Large intestine (tissue), 3 donors: ENCODE results near the gene KHDRBS1. TPM values are rescaled to one million over a fixed set of nuclear protein-coding genes. Genes with fewer than 3 reads are reported as not detected.
"Not testable (repeated sequence)": the region's sequence is repeated elsewhere in the genome, so short reads cannot be mapped to it uniquely, and the experiment has no call there.

Experiments used
- DNase-seq, 2 donors: peaks; one replicate each; pipeline versions ENCODE4 v3.0.0 to v3.0.0-alpha.2; 2013
- H3K27ac ChIP-seq: one replicate; pipeline ENCODE4 v1.5.1; 2013; ENCODE audit warnings: low read length
- H3K27me3 ChIP-seq: 2 replicates; pipeline ENCODE4 v1.6.1; 2013; ENCODE audit warnings: low read length; ENCODE audit not compliant: control insufficient read depth, insufficient read depth
- H3K36me3 ChIP-seq: 2 replicates; pipeline ENCODE4 v1.6.1; 2013; ENCODE audit warnings: low read length; ENCODE audit not compliant: control insufficient read depth, insufficient read depth
- H3K4me1 ChIP-seq: one replicate; pipeline ENCODE4 v1.6.1; 2013; ENCODE audit warnings: low read length; ENCODE audit not compliant: control insufficient read depth, insufficient read depth
- H3K4me3 ChIP-seq: one replicate; pipeline ENCODE4 v1.5.1; 2013; ENCODE audit warnings: low read length
- H3K9me3 ChIP-seq: one replicate; pipeline ENCODE4 v1.6.1; 2013; ENCODE audit warnings: mild to moderate bottlenecking, low read depth, low read length, moderate library complexity; ENCODE audit not compliant: control insufficient read depth
- WGBS: methylation state at CpG from one replicate; pipeline ENCODE4 v1.1.5; 2013; ENCODE audit warnings: low lambda C conversion rate; ENCODE audit not compliant: insufficient coverage; 5-methylcytosine and 5-hydroxymethylcytosine counted together
- polyA plus RNA-seq: library from polyadenylated mRNA; unstranded; fragments of 120-200 nt; gene quantifications from one replicate; pipeline ENCODE4 v1.2.1, GENCODE V29; 2013

The KHDRBS1 gene
- polyA plus RNA-seq, 1 donor: 130 TPM

DNA sequence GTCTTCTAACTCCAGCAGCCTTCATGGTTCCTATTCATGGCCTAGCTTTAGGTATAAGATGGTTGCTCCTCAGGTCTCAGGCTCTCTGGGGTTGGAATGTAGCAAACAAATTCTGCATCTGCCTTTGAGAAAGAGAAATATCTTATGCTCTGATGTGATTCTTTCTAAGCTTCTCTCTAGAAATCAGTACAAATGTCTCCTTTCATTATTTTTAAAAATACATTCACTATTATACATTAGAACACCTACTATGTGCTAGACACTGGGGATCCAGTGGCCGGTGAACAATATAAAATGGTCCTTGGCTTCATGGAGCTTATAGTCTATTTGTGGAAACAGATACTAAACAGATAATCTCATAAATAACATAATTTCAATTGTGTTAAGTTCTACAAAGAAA lies 42.9 kb downstream of the KHDRBS1 start:
- H3K4me3 ChIP-seq: no peak overlapping the region
- H3K36me3 ChIP-seq: peaks cover 75% of the 10 kb centered on the region
- no peak for DNase-seq
- WGBS: no CpG with 5 or more reads among the region's 1 CpG
- no peaks in the 10 kb centered on the region for H3K9me3 ChIP-seq
- H3K4me1 ChIP-seq: no peaks in the 10 kb centered on the region
- H3K27me3 ChIP-seq: no peaks in the 10 kb centered on the region
- H3K27ac ChIP-seq: no peak overlapping the region

DNA sequence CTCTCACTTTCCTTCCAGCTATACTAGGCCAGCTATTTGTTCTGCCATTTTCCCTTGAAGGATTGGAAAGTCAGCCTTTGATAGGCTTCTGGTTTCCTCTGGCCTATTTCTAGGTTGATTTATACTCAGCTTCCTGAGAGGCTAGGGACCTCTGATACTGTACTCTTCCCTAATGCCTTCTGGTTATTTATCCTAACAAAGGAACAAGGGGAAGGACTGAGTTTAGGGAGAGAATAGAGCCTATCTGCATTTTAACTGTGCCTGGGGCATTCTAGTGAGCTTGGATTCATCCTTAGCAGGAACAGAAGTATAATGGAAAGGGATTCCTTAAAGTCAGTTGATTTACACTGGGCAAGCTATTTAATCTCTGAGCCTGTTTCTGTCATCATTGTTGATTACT lies 47.2 kb downstream of the KHDRBS1 start:
- no peak overlapping the region for H3K4me3 ChIP-seq
- H3K9me3 ChIP-seq: no peaks in the 10 kb centered on the region
- H3K27ac ChIP-seq: no peak overlapping the region
- peaks cover 46% of the 10 kb centered on the region for H3K36me3 ChIP-seq
- DNase-seq: no peak
- no peaks in the 10 kb centered on the region for H3K27me3 ChIP-seq
- peaks cover 5% of the 10 kb centered on the region for H3K4me1 ChIP-seq

GRCh38 chr1:32062867-32063230 lies 49.2 kb downstream of the KHDRBS1 start:
- Histone ChIP-seq H3K27me3 (no peaks in the 10 kb centered on the region), H3K9me3 (no peaks in the 10 kb centered on the region), H3K27ac (peak overlapping the region; percentile 49), H3K4me3 (no peak overlapping the region), H3K36me3 (peaks cover 34% of the 10 kb centered on the region), H3K4me1 (peaks cover 12% of the 10 kb centered on the region)
- DNase-seq: no peak
- WGBS: no CpG with 5 or more reads among the region's 4 CpGs

- peak overlapping the region; percentile 49 for H3K27ac ChIP-seq
These were observed 49.6 kb downstream of the KHDRBS1 start for GRCh38 chr1:32063261-32063681.

GRCh38 chr1:32065613-32066488 lies 52.2 kb downstream of the KHDRBS1 start:
- Histone ChIP-seq H3K36me3 (peaks cover 11% of the 10 kb centered on the region), H3K4me1 (peaks cover 12% of the 10 kb centered on the region)
- not testable (repeated sequence) for DNase-seq, H3K4me3 ChIP-seq, H3K9me3 ChIP-seq, H3K27me3 ChIP-seq, H3K27ac ChIP-seq
- WGBS: no CpG with 5 or more reads among the region's 21 CpGs

More at GRCh38 chr1:32063261-32063681, 49.6 kb downstream of the KHDRBS1 start:
- no CpG with 5 or more reads among the region's 1 CpG for WGBS
- DNase-seq: peak; percentile 35 to 47
- Histone ChIP-seq H3K27me3 (no peaks in the 10 kb centered on the region), H3K9me3 (no peaks in the 10 kb centered on the region), H3K4me3 (no peak overlapping the region), H3K4me1 (peaks cover 12% of the 10 kb centered on the region), H3K36me3 (peaks cover 31% of the 10 kb centered on the region)

DNA sequence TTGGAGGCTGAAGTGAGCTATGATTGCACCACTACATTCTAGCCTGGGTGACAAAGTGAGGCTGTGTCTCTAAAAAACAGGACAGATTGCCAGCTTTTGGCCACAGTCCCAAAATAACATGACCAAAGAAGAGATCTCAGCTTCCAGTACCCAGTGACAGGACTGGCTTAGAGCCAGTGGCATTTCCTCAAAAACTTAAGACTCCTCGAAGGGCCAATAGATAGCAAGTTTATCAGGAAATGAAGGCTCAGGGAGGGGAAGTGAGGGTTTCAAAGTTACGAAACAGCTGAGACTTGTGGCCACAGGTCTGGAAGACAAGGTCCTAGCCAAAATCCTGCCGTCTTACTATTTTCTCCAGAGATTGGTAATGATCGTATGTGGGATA lies 52.8 kb downstream of the KHDRBS1 start:
- H3K36me3 ChIP-seq: peaks cover 6% of the 10 kb centered on the region
- no peaks in the 10 kb centered on the region for H3K9me3 ChIP-seq
- peaks cover 12% of the 10 kb centered on the region for H3K4me1 ChIP-seq
- WGBS: 55% methylated on average over 3 of the region's 4 CpGs
- H3K27me3 ChIP-seq: no peaks in the 10 kb centered on the region
- DNase-seq: peak; percentile 20 to 41
- H3K27ac ChIP-seq: no peak overlapping the region
- H3K4me3 ChIP-seq: no peak overlapping the region

DNA sequence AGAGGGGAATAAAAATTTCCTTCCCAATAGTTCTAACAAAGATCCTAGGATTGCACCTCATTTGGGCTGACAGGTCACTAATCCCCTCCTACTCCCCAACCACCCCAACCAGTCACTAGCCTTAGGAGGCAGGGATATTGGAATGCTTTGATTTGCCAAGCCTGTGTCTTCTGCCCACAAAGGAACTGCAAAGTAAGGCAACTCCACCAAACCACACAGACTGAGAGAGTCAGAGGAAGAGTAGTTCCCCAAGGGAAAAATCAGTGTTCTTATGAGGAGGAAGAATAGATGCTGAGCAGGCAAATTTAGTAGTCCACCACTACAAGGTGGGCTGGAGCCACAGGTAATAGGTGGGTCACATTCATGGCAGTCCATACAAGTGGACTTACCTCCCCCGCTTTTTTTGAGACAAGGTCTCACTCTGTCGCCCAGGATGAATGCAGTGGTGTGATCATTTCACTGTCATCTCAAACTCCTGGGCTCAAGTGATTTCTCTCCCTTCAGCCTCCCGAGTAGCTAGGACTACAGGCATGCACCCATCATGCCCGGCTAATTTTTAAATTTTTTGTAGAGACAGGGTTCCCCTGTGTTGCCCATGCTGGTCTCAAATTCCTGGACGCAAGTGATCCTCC lies 55.4 kb downstream of the KHDRBS1 start:
- Histone ChIP-seq H3K27ac (no peak overlapping the region), H3K36me3 (no peaks in the 10 kb centered on the region), H3K4me3 (no peak overlapping the region), H3K27me3 (no peaks in the 10 kb centered on the region), H3K9me3 (peaks cover 4% of the 10 kb centered on the region), H3K4me1 (peaks cover 11% of the 10 kb centered on the region)
- no peak for DNase-seq
- WGBS: no CpG with 5 or more reads among the region's 5 CpGs

DNA sequence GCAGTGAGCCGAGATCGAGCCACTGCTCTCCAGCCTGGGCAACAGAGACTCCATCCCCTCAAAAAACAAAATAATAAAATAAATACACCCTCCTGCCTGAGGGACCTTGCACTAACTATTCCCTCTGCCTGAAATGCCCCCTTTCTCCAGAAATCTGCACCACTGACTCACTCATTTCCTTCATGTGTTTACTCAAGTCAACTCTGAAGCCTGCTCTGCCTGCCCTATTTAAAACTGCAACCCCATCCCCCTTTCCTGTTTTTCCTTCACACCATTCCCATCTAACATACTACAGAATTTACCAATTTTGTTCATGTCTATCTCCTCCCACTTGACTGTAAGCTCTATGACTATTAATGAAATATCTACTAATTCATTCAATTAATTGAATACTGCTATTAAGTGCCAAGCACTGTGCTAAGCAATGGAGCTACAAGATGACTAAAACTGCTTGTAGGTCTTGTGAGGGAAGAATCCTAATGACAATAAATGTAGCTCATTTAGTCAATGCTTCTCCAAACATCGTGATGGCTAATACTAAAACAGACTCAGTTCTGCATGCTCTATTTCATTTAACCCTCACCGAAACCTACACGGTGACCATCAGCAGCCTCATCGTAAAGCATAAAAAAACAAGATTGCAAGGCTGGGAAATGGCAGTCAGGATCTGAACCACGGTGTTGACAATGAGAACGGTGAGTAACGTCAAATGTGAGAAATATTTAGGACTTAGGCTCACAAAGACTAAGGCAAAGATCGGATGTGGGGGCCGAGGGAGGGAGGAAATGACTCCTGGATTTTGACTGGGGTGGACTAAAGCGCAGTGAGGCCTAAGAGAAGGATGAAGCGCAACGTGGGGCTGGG lies 58.3 kb downstream of the KHDRBS1 start:
- 0% methylated on average over 2 of the region's 14 CpGs for WGBS
- peak overlapping the region; percentile 97 for H3K4me3 ChIP-seq

GRCh38 chr1:32072622-32073298 lies 59.1 kb downstream of the KHDRBS1 start, which contains the start of gene TMEM39B:
TSS of gene TMEM39B (plus strand) at chr1:32072939. CDS start at chr1:32073048, 109 bp downstream.
- Histone ChIP-seq H3K9me3 (peaks cover 4% of the 10 kb centered on the region), H3K4me3 (peak within 1 kb of the TSS; percentile 97), H3K36me3 (peaks cover 24% of the 10 kb centered on the region), H3K27me3 (no peaks in the 10 kb centered on the region), H3K27ac (peak within 1 kb of the TSS; percentile 99), H3K4me1 (peaks cover 3% of the 10 kb centered on the region)
- WGBS: no CpG with 5 or more reads among the region's 67 CpGs
- peak; percentile 96 to 99 for DNase-seq

More for the DNA sequence above, 58.3 kb downstream of the KHDRBS1 start:
- Histone ChIP-seq H3K9me3 (peaks cover 4% of the 10 kb centered on the region), H3K27me3 (no peaks in the 10 kb centered on the region), H3K36me3 (peaks cover 16% of the 10 kb centered on the region), H3K27ac (peak overlapping the region; percentile 99), H3K4me1 (peaks cover 3% of the 10 kb centered on the region)
- DNase-seq: no peak
